GDM1 (cell line): ENCODE results near the gene SNX1.

ENCODE experiments used
- DNase-seq: peaks from one replicate; lab custom pipeline; 2025; lab: John Stamatoyannopoulos, UW

Gene SNX1

DNA sequence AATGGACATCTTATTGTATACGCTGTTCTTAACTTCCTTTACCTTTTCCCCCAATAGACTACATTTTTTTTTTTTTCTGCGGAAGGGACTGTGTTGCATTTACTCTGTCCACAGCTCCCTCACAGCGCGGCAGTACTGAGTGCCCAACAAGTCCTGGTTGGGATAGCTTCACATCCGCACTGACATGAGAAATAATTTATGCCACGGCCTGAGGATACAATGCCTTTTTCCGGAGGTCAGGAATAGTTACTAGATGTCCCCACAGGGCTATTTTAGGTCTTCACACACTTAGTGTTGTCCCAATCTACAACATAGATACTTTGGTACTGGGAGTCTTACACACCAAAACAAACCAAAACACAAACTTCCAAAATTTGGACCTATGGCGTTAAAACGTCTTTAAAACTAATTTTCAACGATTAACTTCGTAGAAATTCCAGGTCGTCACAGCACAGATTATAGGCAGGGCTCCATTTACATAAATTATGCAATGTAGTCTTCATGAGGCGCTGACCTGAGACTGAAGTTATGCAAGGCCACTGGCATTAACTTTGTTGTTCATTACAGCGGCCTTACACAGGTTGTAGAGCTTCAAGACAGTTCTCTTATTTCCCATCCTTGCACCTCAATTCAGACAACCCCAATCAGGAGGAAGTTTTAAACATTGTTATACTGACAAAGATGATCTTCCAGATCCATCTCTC, 68.0 kb downstream of the SNX1 start:
- no peak for DNase-seq

DNA sequence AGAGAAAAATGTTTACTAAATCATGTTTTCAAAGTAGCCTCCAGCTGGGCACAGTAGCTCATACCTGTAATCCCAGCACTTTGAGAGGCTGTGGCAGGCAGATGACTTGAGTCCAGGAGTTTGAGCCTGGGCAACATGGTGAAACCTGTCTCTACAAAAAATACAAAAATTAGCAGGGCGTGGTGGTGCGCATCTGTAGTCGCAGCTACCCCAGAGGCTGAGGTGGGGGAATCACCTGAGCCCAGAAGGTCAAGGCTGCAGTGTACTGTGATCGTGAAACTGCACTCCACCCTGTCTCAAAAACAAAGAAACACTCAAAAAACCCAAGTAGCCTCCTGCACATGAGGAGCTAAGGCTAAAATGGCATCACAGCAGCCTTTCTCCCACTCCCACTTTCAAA, 68.7 kb downstream of the SNX1 start:
- no peak for DNase-seq

DNA sequence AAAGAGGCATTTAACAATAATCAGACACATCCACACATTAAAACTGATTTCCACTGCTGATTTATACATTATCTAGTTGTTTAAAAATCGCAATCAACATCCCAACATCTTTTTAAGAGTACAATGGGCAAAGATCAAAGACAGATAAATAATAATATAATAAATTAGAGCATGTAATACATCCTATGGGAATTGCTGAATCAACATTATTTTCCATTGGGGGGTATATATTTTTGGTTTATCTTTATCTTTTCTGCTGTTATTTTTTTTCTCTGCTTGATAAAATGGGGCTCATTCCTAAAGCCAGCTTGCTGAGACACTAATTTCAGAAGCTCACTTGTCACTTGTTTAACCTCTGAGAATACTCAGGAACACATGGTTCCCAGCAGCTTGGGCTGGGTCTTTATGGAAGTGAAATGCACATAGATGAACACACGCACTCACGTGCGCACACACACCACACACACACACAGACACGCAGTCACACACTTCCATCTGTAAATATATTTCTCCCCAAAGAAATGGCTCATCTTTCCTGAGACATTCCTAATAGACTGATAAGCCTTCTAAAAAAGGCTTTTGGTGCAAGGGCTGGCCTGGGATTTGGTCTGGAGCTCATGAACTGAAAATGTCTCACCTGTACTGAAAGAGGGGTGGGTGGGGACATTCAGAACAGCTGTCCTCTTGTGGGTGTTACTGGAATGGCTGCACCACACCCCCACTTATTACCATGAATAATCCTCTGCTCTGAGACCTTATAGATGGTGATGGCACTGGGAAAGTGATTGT, 70.5 kb downstream of the SNX1 start:
- no peak for DNase-seq

DNA sequence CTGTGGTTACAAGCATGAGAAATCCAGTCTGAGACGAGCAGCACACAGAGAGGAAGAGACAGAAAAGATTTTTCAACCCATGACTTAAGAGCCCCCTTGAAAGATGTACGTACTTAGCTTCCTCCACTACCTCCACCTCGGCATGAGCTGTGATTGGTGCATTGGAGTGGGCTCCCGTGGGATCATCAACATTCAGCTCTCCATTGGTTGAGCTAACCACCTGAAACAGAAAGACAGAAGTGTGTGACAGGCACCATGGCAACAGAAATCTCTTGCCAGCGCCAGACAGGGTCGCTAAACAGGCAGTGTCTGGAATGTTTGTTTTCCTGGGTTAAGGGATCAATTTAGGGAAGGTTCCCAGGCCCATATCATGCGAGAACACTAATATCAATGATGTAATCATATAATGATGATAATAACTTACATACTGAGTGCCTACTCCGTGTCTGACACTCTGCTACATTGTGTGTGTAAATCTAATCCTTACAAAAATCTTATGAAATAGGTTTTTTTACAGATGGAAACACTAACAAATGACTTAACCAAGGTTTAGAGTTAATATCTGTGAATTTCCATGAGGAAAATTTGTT, 84.5 kb downstream of the SNX1 start:
- DNase-seq = no peak

DNA sequence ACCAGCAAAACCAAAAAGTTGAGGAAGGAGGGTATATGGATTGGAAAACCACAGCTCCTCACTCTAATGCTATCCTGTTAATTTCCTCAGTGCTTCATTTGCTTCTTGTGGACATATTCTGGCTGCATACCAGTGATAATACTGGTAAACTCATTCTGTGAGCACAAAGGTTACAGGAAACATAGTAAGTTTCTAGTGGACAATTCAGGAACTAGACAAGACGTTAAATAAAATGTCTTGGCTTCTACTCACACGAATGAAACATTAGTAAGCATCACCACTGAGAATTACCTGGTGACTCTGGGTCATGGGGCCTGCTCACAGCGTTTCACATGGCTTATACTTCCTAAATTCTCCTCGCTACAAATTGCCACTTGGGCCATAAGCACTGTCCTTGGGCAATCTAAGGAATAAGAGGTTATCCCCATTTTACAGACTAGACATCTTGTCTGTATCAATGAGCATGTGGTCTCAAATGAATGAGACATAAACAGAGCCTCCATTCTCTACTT, 87.1 kb downstream of the SNX1 start:
- DNase-seq = no peak

DNA sequence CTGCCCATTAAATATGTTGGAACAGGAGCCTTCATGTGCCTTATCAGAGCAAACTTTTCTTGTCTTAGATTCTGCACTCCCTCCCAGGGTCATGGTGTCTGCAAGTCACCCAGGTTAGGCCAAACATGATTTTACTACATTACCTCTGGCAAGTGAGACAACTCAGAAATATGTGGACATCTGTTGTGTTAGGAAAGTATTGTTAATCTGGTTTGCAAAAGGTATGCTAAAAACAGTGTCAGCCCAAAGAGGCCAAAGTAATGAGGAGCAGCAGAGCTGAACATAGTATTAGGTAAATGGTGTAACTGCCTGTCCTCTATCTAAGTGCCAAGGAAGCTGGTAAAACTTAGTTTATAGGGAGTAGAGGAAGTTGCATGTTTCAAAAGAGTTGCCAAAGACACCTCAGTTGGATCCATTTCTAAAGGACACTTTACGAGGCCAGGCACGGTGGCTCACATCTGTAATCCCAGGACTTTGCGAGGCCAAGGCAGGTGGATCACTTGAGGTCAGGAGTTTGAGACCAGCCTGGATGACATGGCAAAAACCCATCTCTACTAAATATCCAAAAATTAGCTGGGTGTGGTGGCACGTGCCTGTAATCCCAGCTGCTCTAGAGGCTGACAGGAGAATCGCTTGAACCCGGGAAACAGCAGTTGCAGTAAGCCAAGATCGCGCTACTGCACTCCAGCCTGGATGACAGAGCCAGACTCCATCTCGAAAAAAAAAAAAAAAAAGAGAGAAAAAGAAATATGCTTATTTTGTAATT, 89.5 kb downstream of the SNX1 start:
- DNase-seq = no peak

DNA sequence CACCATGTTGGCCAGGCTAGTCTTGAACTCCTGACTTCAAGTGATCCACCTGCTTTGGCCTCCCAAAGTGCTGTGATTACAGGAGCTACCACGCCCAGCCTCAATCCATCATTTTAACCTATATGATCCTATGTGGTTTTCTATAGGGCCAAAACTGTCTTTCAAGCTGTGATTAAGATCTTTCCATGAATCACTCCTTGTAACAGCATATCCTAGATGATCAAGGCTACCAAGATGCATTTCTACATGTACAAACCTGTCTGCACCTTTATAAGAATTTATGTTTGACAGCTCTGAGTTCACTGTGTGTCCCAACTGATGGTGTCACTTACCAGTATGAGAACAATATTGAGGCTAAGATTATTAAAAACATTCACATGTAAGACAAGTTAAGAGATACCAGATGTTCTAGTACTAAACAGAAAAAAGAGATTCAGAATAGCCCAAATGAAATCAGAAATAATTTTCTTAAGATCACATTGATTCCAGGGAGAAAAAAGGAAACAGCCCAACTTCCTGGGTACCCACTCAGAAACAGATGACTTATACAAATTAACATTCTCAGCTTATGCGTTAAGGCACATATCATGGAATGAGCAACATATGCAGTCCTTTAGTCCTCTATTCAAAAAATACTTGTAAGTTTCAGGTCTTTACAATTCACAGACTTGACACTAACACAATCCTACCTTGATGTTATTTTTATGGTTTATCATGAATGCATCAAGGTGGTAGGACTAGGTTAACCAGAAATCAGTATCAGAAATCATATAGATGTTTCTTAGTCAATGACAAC, 91.8 kb downstream of the SNX1 start:
- DNase-seq = no peak
